Mesenteric fat pad (tissue), 1 donor: ENCODE data around the gene MYH16. TPM values are rescaled to one million over a fixed set of nuclear protein-coding genes. Genes with fewer than 3 reads are reported as not detected.
"Not testable (repeated sequence)": the region's sequence is repeated elsewhere in the genome, so short reads cannot be mapped to it uniquely, and the experiment has no call there.

Source experiments
- DNase-seq: peaks from one replicate; pipeline ENCODE4 v3.0.0-alpha.2; 2020; ENCODE audit warnings: low spot score
- total RNA-seq: library from RNA; stranded (reverse); fragmentation: NEBNext Ultra II Directional; extraction: Animal tissue kit (Norgen Biotek cat#: 25700); gene quantifications from one replicate; pipeline ENCODE4 v1.2.1, GENCODE V29; 2021
- donor health status: DM: yes; HTN: yes; CAD: no.

Gene MYH16
- total RNA-seq, 1 donor from 2014 or later: not detected

- no peak for DNase-seq
Observed at GRCh38 chr7:99301496-99301895, 28.9 kb downstream of the MYH16 start.

GRCh38 chr7:99305473-99306260 lies 33.0 kb downstream of the MYH16 start:
- DNase-seq: no peak

- no peak for DNase-seq
Observed at GRCh38 chr7:99308461-99309074, 35.9 kb downstream of the MYH16 start.

- DNase-seq: no peak
Observed at GRCh38 chr7:99309111-99309510, 36.5 kb downstream of the MYH16 start.

GRCh38 chr7:99310004-99310403 lies 37.4 kb downstream of the MYH16 start:
- DNase-seq: no peak

- DNase-seq: peak; percentile 20
Observed at GRCh38 chr7:99311702-99312101, 39.1 kb downstream of the MYH16 start.

GRCh38 chr7:99312316-99313203 lies 39.9 kb downstream of the MYH16 start:
- DNase-seq: peak; percentile 79

- no peak for DNase-seq
Observed at GRCh38 chr7:99313204-99313573, 40.5 kb downstream of the MYH16 start.

- DNase-seq: peak; percentile 65
Observed at GRCh38 chr7:99314504-99314903, 41.9 kb downstream of the MYH16 start.

- DNase-seq: no peak
Observed at GRCh38 chr7:99320371-99320770, 47.7 kb downstream of the MYH16 start.

GRCh38 chr7:99322659-99323058 lies 50.0 kb downstream of the MYH16 start:
- DNase-seq: peak; percentile 57

- peak; percentile 84 for DNase-seq
Observed at GRCh38 chr7:99324559-99324958, 51.9 kb downstream of the MYH16 start.

- DNase-seq: peak; percentile 81
Observed at GRCh38 chr7:99325001-99325493, 52.4 kb downstream of the MYH16 start.

- DNase-seq: peak; percentile 97
Observed at GRCh38 chr7:99325592-99326407, 53.2 kb downstream of the MYH16 start, which contains the start of gene ARPC1A. Gene ARPC1A, plus strand, starts transcription at chr7:99325898. Its CDS starts 7,456 bp downstream, at chr7:99333354.

- DNase-seq: peak; percentile 26
Observed at GRCh38 chr7:99326408-99326782, 53.8 kb downstream of the MYH16 start.

GRCh38 chr7:99330314-99330961 lies 57.8 kb downstream of the MYH16 start:
- not testable (repeated sequence) for DNase-seq

GRCh38 chr7:99331002-99331401 lies 58.4 kb downstream of the MYH16 start:
- no peak for DNase-seq

- DNase-seq: no peak
Observed at GRCh38 chr7:99339595-99339994, 67.0 kb downstream of the MYH16 start.

GRCh38 chr7:99340659-99341058 lies 68.0 kb downstream of the MYH16 start:
- DNase-seq: no peak

GRCh38 chr7:99344061-99344647 lies 71.5 kb downstream of the MYH16 start:
- no peak for DNase-seq
